Cardiac atrium fibroblast (primary cell): ENCODE results near the gene NPRL2. TPM values are rescaled to one million over a fixed set of nuclear protein-coding genes. Genes with fewer than 3 reads are reported as not detected.

Experiments used
- total RNA-seq: library from RNA; depleted of rRNA; stranded (reverse); fragments of >200 nt; gene quantifications from 2 replicates; pipeline ENCODE4 v1.2.3, GENCODE V29; 2015

The NPRL2 gene
- total RNA-seq = 18.6 and 20.7 TPM in 2 replicates

GRCh38 chr3:50350527-50351322 lies at the start of gene NPRL2, which contains the start of gene CYB561D2:
Gene NPRL2 (minus strand): TSS chr3:50350775. CDS start chr3:50350652, 123 bp downstream.
Gene CYB561D2 (plus strand): TSS chr3:50350862. CDS start chr3:50351434, 572 bp downstream.

GRCh38 chr3:50358911-50359759 lies 8.6 kb upstream of the NPRL2 start, which contains the start of gene TMEM115:
Gene TMEM115 (minus strand): TSS chr3:50359521. CDS start chr3:50359063, 458 bp downstream.

GRCh38 chr3:50345586-50346234 lies 4.9 kb downstream of the NPRL2 start, which contains the start of gene ZMYND10:
Gene ZMYND10 (minus strand): TSS chr3:50345732. CDS start chr3:50345579, 153 bp downstream.

GRCh38 chr3:50340448-50341329 lies 9.9 kb downstream of the NPRL2 start, which contains the start of gene RASSF1:
Gene RASSF1 (minus strand): TSS chr3:50340836. CDS start chr3:50340805, 31 bp downstream.

GRCh38 chr3:50327943-50328691 lies 22.5 kb downstream of the NPRL2 start, which contains the start of gene TUSC2:
Gene TUSC2 (minus strand): TSS chr3:50328223. CDS start chr3:50328099, 124 bp downstream.

GRCh38 chr3:50322386-50323091 lies 28.0 kb downstream of the NPRL2 start, which contains the start of gene HYAL2:
Gene HYAL2 (minus strand): TSS chr3:50322745. CDS start chr3:50320489, 2,256 bp downstream.

GRCh38 chr3:50303013-50303815 lies 47.4 kb downstream of the NPRL2 start, which contains the start of gene HYAL1:
Gene HYAL1 (minus strand): TSS chr3:50303574. CDS start chr3:50302956, 618 bp downstream.

GRCh38 chr3:50298836-50299637 lies 51.5 kb downstream of the NPRL2 start, which contains the start of the genes HYAL3 and NAA80:
Gene HYAL3 (minus strand): TSS chr3:50299405. CDS start chr3:50295602, 3,803 bp downstream.
Gene NAA80 (minus strand): TSS chr3:50299405. CDS start chr3:50297463, 1,942 bp downstream.

Other genes with a start within 250 kb of the NPRL2 start
- gene SEMA3F, start 195.5 kb downstream of the NPRL2 start, total RNA-seq = 6.5 and 20.9 TPM in 2 replicates
- gene GNAT1, start 159.2 kb downstream of the NPRL2 start, total RNA-seq = not detected in 2 replicates
- gene SLC38A3, start 145.5 kb downstream of the NPRL2 start, total RNA-seq = not detected in 2 replicates
- 252 and 308 TPM in 2 replicates for gene GNAI2, start 114.6 kb downstream of the NPRL2 start, total RNA-seq
- gene SEMA3B, start 81.6 kb downstream of the NPRL2 start, total RNA-seq = 1.4 and 3.4 TPM in 2 replicates
- not detected in 2 replicates for gene LSMEM2, start 71.7 kb downstream of the NPRL2 start, total RNA-seq
- 47.1 and 55.2 TPM in 2 replicates for gene IFRD2, start 58.3 kb downstream of the NPRL2 start, total RNA-seq
- gene HYAL3, start 51.4 kb downstream of the NPRL2 start, total RNA-seq = 6.5 and 7.8 TPM in 2 replicates
- 8.1 and 11.8 TPM in 2 replicates for gene NAA80, start 51.4 kb downstream of the NPRL2 start, total RNA-seq
- 5.0 and 6.1 TPM in 2 replicates for gene HYAL1, start 47.2 kb downstream of the NPRL2 start, total RNA-seq
- gene HYAL2, start 28.0 kb downstream of the NPRL2 start, total RNA-seq = 70.0 and 100 TPM in 2 replicates
- 15.2 and 23.3 TPM in 2 replicates for gene TUSC2, start 22.6 kb downstream of the NPRL2 start, total RNA-seq
- 36.5 and 37.7 TPM in 2 replicates for gene RASSF1, start 9.9 kb downstream of the NPRL2 start, total RNA-seq
- gene ZMYND10, start 5.0 kb downstream of the NPRL2 start, total RNA-seq = under 0.01 TPM in 1 of 2 replicates, not detected in the other
- gene CYB561D2, start 87 bp upstream of the NPRL2 start, total RNA-seq = 23.1 and 44.6 TPM in 2 replicates
- 67.6 and 73.3 TPM in 2 replicates for gene TMEM115, start 8.7 kb upstream of the NPRL2 start, total RNA-seq
- not detected in 2 replicates for gene CACNA2D2, start 152.9 kb upstream of the NPRL2 start, total RNA-seq
- 4.5 and 11.9 TPM in 2 replicates for gene C3orf18, start 217.0 kb upstream of the NPRL2 start, total RNA-seq
- 6.8 and 19.5 TPM in 2 replicates for gene HEMK1, start 218.7 kb upstream of the NPRL2 start, total RNA-seq